GM21619 (cell line): ENCODE data around the gene CASP5.
"Not testable (repeated sequence)": the region's sequence is repeated elsewhere in the genome, so short reads cannot be mapped to it uniquely, and the experiment has no call there.

Source experiments
- ATAC-seq: cut with Tn5 transposase; IDR thresholded peaks from one replicate; pipeline ENCODE4 v1.9.1; 2021; ENCODE audit not compliant: unreplicated experiment

CASP5 gene

DNA sequence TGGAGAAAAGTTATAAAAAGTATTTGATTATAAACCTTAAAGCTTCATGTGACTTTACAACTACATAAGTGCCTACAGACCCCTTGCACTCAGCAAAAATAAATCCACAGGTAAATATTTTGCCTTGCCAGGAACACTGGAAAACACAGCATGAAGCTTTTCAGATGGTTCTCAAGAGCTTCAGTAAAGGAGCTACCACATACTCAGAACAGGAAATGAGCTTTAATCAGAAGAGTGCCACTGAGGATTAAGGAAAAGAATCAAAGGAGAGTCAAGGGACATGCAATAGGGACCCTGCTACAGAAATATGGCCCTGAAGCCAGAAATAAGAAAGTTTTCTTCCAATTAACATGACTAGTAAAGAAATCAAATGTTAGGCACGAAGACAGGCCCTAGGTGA, 10.8 kb upstream of the CASP5 start:
- no peak for ATAC-seq

DNA sequence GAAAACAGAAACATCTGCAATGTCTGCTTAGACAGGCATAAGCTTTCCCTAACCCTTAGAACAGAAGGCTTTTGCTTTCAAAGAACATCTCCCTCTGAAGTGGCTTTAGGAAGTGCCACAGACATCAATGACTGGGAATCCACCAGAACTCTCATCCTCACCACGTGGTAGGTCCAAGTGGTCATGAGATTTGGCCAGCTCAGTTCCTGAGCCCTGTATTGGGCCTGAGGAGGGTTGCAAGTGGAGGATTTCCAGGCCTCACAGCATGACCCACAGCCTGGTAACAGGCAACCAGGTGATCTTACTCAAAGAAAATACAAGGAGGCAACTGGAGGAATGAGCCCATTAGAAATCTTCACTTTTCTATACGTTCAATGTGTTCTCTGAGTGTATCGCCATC, 10.4 kb upstream of the CASP5 start:
- ATAC-seq: no peak

DNA sequence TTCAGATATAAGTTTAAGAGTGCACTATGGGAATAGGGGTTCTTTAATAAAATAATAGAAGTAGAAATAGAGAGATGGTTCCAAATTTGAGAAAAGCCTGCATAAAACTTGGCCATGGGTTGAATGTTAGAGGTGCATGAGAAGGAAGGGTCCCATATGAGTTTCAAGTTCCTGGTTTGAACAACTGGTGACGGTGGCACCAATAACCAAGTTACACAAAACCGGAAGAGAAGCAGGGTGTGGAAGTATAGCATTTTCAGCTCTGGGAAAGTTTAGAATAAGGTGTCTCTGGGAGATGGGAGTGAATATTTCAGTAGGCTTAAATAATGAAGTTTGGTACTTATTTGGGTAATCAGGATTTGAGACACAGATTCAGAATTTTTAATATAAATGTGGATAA, 9.5 kb upstream of the CASP5 start:
- ATAC-seq: no peak

DNA sequence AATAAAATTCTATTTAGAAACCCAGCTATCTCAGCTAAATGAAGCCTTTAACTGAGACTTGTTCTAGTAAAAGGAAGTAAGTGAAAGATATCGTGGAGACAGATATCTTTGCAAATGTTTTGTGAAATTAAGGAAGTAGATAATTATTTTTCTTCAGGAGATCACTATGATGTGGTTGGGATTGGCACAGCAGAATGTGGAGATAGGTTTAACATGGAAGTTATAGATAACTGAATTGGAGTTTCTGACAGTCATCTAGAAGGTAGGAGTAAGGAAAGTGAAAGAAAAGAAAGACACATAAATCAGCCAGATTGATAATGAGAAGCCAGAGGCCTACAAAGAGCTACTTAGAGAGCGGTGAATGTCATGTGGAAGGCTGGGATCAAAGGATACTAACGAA, 4.7 kb upstream of the CASP5 start:
- no peak for ATAC-seq

DNA sequence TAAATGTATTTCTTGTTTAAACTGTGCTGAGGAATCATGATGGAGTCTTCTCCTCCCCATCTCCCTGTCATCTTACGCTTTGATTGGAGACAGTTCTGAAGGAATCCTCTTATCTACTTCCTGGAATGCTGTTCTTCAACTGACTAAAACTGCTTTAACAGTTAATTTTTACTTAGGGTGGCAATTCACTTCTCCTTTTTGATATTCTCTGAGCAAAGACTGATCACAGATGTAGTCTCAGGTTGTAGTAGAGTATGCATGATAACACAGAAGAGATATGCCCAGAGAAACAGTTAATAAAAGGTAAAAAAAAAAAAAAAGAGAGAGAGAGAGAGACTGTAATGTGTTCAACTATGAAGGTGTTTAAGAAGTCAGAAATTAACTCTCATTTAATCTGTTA, 1.4 kb upstream of the CASP5 start:
- ATAC-seq: no peak

DNA sequence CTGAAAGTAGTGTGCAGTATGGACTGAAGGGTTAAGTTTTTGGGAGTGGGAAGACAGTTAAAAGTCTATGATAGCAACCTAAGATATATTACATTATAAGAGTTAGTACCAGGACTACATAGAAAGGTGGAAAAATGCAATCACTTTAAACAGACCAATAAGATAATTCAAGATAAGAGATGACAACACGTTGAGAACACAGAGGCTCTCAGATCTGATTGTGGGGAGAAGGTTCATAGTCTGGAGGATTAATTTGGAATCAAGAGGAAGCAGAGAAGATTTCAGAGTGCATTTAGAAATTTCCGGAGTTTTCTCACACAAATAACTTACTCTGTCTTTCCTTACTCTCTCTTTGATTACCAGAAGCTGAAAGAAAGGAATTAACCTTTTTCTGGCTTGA, 441 bp downstream of the CASP5 start:
- ATAC-seq: no peak

DNA sequence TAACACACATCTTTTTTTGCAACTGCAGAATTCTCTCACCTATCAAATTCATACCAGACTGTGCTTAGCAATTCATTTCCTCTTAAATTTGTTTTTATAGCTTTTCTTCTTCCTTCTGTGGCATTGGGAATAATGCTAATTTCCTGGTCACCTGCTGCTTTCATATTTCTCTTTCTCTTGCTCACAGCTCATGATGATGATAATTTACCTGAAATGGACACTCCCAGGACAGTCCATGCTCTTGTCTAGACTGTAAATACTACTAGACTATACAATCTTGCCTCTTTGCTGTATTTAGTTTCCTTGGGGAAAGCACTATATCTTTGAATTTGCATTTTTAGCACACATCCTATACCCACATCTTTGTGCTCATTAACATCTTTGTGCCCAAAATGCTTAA, 15.5 kb downstream of the CASP5 start:
- ATAC-seq: no peak

DNA sequence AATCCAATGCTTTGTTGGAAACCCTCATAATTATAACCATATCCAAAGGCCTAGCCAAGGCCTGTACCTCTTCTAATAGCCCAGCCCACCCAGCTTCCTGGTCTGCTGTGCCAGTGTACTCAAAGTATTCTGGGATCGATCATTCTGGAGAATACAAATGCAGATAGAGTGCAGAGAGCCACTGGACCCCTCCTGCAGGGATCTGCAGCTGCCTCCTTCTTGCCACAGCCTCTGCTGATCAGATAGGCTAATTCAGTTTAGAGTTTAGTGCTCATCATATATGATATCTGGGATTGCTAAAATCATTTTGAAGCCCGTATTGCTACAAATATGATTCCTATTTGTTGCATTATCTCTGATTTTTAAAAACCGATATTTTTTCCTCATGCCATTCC, 17.5 kb downstream of the CASP5 start:
- ATAC-seq: no peak

DNA sequence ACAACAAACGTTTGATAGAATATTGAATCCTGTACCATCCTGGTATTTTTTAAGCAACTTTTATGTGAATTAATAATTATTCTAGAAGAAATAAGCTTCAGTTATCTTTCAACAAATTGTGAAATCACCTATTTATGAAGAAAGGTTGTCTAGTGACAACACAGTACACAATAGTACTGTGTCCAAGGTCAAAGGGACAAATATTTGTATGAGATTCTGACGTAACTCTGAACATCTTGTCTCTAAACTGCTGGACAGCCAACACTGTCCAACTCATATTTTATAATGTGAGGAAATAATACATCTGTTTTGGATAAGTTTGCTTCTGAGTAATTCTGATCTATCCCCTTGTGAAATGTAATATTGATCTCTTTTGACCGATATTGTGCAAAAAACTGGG, 18.9 kb downstream of the CASP5 start:
- no peak for ATAC-seq

DNA sequence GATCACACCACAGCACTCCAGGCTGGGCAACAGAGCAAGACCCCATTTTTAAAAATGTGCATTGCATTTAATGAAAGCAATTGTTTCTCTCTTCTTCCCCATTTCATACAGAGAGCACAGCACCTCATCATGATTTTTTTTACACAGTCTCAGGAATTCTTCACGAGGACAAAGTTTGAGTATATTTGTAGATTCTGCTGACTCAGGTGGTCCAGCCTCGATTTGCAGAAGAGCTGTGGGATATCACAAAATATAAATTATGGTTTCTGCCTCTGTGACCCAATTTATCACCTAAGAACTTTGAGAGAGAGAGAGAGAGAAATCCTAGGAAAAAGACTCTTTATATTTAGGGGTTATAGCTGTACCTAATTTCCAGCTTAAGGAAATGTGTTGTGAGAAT, 19.8 kb downstream of the CASP5 start:
- no peak for ATAC-seq

DNA sequence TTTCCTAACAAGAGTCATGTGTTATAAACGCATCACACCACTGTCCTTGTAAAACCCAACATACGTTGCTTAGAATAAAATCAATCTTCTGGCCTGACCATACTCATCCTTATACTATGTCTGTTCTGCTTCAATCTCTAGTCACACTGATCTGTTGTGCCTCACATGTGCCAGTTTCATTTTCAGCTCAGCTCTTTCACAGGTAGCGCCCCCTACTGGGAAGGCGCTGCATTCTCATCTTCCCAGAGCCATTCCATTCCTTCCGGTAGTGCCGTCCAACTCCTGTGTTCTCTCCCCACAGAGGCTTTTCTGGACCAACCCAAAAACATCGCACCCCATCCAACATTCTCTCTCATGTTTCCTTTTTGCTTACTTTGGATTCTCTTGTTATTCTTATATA, 22.2 kb downstream of the CASP5 start:
- peak; percentile 94 for ATAC-seq

DNA sequence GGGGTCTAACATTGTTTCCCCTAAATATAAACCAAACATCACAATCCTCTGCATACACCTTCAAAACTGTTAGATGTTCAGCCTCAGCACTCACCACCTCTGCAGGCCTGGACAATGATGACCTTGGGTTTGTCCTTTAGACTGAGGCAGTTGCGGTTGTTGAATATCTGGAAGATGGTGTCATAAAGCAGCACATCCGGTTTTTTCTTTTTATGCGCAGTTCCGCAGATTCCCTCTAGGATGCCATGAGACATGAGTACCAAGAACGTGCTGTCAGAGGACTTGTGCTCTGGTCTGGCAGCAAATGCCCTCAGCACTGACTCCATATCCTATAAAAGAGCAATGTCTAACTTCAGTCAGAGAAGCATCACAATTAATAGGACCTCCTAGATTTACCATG, 22.8 kb downstream of the CASP5 start:
- no peak for ATAC-seq

DNA sequence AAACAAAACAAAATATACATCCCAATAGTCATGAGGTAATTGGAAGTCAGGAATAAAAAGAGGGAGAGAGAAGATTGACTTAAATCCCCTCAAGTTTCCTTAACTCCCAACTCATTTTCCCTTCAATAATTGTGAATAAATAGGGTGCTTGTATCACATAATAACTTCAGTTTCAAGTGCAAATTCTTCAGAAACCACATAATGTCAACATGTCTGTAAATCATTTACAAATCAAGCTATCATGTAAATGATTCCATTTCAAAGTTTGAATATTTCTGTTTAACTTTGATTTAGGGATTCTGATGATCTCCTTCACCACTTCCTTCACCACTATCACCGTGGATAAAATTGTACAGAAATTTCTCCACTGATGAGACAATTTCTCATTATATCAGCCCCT, 23.2 kb downstream of the CASP5 start:
- no peak for ATAC-seq

DNA sequence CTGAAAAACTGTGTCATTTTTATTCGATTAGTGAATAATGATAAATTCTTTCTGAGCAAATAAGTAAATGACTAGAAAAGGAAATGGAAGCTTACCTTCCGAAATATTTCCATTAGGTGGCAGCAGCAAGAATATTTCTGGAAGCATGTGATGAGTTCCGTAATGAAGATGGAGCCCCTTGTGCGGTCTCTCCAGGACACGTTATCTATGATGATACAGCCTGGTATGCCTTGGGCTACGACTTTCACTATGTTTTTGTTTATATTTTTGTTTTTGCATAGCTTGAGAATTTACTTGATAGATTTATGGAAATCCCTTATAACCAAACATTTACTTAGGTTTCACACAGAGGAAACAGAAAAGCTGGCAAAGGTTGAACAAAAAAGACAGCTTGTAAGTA, 25.7 kb downstream of the CASP5 start:
- ATAC-seq: no peak

DNA sequence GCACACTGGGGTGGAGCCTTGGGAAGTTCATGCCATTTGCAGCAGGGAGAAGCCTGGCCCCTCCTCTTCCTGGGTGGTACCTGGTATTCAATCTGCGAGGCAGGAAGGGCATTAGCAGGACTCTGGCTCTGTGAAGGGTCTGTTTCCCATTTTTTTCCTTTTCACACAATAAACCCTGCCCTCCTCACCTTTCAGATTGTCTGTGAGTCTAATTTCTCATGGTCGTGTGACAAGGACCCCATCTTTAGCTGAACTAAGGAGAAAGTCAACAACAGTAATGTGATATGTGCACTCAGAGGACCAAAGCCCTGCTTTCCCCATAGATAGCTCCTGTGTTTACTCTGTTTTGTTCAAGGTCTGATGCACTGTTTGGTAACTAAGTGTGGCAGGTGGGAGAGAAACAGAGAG, 28.0 kb downstream of the CASP5 start:
- no peak for ATAC-seq

DNA sequence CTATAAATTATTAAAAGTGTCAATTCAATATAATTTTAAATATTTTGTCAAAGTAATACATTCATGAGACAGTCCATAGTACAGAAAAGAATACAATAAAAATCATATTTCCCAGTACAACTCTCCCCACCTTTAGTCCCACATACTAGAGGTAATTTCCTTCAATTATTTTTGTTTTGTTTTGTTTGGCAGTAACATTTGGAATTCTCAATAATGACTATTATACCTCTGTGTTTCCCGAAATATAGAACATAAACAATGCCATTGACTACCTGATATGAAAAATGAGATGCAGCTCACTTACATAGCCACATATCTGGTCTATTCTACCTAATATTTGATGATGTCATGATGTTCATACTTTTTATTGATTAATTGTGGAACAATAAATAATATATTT, 30.2 kb downstream of the CASP5 start:
- ATAC-seq: no peak

DNA sequence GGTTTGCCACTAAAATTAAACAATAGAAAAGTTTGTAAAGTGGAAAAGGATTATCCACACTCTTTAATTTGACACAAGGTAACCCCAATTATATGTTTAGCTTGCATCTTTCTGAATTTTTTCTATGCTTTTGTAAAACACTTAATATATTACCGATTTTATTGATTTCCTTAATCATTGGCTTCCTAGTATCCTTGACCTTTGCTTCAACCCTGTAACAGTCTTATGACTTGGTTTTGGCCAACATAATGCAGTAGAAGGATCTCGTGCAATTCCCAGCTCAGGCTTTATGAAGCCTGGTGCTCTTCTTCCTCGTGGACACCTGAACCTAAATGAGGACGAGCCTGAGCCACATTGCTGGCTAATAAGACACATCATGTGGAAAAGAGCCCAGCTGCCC, 31.0 kb downstream of the CASP5 start:
- ATAC-seq: no peak

DNA sequence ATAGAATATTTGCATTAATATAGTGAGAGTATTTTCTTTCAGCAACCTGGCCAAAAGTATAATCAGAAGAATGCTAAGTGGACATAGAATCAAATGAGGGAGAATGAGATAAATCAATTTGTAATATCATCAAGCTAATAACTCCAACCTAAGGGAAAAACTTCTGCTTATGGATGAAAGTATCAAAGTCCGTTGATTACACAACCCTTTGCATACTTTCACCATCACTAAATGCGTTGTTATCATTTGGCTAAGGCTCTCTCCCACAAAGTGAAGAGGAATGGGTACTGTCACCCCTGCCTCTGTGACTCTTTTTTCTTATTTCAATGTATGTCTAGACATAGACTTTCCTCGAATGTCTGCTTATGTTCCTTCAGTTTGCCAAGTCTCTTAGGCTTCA, 38.2 kb downstream of the CASP5 start:
- ATAC-seq: no peak

DNA sequence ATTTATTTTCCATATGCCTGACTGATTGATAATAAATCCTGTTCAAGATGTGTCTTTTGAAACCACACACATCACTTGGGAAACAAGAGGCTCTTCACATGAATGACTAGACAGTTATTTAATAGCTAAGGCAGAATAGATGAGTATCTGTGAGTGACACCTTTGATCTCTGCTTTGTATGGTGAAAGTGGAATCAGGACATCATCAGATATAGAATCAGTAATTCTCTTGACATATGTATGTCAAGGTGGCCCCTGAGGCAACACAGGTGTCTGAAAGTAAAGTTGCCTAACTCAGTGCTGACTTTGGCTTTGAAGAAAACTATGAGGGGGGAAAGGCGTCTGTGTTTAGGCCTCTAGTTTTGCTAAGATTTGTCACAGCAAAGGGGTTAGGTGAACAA, 43.1 kb downstream of the CASP5 start:
- ATAC-seq: no peak

DNA sequence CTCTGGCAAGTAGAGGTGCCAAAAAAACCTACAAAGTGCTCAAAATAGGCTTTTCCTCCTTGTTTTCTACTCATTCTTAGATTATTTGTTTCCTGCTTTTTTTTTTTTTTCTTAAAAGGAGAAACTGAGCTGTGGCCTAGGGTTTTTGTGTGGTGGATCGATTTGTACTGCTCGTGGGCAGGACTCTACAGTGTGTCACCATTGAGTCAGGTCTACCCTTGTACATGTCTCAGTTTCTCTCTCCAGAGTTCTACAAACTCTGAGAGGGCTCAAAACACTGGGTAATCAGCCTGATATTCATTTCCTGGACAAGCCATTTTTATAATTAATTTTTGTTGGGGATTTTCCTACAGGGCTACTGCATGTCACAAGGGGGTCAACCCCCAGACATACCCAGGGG, 49.4 kb downstream of the CASP5 start:
- no peak for ATAC-seq

DNA sequence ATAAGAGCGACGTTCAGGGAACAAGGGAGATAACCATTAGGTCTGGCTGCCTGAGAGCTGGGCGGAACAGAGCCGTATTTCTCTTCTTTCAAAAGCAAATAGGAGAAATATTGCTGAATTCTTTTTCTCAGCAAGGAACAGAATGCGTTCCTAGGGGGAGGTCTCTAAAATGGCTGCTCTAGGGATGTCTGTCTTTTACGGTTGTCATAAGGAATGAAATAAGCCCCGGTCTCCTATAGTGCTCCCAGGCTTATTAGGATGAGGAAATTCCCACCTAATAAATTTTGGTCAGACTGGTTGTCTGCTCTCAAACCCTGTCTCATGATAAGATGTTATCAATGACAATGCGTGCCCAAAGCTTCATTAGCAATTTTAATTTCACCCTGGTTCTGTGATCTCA, 50.0 kb downstream of the CASP5 start:
- not testable (repeated sequence) for ATAC-seq

DNA sequence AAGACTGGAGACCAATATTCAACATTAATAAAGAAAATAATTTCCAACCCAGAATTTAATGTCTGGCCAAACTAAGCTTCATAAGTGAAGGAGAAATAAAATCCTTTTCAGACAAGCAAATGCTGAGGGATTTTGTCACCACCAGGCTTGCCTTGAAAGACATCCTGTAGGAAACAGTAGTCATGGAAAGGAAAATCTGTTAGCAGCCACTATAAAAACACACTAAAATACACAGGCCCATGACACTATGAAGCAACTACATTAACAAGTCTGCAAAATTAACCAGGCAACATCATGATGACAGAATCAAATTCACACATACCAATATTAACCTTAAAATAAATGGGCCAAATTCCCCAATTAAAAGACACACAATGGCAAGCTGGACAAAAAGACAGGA, 52.2 kb downstream of the CASP5 start:
- ATAC-seq: no peak

DNA sequence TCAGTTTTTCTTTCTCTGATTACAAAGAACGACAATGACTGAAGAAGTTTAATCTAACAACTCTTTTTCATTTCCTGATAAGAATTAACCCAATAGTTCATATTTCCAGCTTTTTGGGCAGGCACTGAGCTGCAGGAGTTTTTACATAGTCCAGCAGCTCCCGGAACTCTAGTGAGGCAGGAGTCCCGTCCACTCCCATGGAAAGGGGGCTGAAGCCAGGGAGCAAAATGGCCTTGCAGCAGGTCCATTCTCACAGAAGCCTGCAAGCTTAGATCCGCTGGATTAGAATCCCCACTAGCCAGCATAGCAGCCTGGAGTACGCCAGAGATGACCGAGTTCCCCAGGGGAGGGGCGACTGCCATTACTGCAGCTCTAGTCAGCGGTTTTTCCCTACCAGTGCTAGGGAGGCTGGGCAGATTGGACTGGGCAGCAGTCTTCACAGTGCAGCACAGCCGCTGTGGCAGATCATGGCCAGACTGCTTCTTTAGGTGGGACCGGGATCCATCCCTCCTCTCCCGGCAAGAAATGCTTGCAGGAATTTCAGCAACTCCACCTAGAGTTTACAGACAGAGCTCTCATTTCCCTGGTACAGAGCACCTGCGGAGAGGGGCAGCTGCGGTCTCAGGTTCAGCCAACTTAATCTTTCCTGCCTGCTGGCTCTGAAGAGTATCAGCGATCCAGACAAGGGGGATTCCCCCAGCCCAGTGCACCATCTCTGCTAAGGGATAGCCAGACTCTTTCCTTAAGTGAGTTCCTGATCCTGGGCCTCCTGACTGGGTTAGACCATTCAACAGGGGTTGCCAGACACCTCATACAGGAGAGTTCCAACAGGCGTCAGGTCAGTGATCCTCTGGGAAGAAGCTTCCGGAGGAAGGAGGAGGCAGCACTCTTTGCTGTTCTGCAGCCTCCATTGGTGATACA, 53.9 kb downstream of the CASP5 start:
- ATAC-seq: no peak
